ENCODE results near the gene GPC1.

GRCh38 chr2:240392948-240393830, 42.3 kb upstream of the GPC1 start:
- TF ChIP-seq POLR2A (IDR thresholded peaks at IDR 0.05; ENCODE audit: low read length) (no peak), GATA1 (IDR thresholded peaks at IDR 0.05; ENCODE audit: low read depth, low read length) (no peak)

Measured in erythroblast (primary cell).